ENCODE measurements around the gene RGL3. TPM values are rescaled to one million over a fixed set of nuclear protein-coding genes. Genes with fewer than 3 reads are reported as not detected.

RGL3 gene
- total and polyA plus RNA-seq, 9 of the 15 experiments (the other 6 are each of a cell fraction or from before 2014, with no cell fraction given), result 0.12 to 0.61 (median 0.32) TPM; not detected in 4

DNA sequence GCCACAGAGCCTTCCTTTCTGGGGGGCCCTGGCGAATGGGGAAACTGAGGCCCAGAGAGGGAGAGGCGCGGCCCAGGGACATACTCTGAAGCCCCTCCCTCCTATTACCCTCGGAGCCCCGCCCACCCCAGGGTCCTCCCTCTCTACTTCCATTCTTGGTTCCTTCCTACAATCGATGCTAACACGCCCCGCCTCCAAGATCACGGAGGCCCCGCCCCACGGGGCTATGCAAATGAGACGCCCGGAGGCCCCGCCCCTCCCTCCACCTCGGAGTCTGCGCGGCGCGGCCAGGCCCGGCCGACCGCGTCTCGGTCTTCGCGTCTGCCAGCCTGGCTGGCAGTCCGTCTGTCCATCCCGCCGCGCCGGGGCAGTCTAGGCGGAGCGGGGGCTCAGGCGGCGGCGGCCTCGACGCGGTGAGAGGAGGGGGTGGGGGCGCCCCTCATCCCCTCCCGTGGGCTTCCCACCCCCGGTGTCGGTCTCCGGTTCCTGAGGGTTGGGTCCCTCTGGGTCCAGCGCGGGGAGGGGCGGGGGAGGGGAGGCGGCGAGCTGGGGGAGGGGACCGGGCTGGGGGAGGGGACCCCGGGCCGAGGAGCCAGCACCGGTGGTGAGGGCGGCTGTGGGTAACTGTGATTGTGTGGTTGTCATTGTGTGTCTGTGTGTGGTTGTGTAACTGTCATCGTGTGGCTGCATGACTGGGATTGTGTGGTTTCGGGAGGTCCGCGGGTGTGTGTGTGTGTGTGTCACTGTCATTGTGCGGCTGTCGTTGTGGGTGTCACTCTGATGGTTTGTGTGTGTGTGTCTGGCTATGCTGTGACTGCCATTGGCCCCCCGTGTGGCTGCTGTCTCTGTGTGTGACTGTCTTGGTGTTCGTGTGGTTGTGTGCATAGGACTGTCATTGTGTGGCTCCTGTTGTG lies 63.7 kb downstream of the RGL3 start, which contains the start of gene PLPPR2 (continued):
- TF ChIP-seq, protein P1, sequence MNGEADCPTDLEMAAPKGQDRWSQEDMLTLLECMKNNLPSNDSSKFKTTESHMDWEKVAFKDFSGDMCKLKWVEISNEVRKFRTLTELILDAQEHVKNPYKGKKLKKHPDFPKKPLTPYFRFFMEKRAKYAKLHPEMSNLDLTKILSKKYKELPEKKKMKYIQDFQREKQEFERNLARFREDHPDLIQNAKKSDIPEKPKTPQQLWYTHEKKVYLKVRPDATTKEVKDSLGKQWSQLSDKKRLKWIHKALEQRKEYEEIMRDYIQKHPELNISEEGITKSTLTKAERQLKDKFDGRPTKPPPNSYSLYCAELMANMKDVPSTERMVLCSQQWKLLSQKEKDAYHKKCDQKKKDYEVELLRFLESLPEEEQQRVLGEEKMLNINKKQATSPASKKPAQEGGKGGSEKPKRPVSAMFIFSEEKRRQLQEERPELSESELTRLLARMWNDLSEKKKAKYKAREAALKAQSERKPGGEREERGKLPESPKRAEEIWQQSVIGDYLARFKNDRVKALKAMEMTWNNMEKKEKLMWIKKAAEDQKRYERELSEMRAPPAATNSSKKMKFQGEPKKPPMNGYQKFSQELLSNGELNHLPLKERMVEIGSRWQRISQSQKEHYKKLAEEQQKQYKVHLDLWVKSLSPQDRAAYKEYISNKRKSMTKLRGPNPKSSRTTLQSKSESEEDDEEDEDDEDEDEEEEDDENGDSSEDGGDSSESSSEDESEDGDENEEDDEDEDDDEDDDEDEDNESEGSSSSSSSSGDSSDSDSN (IDR thresholded peaks at IDR 0.05; ENCODE audit: borderline replicate concordance in 1 of 2, low read depth in 2 of 2, low read length in 2 of 2), result no peak
- no peak for TF ChIP-seq RFX1 (IDR thresholded peaks at IDR 0.05)
- TF ChIP-seq NR2C2 (CRISPR knock-in tag; IDR thresholded peaks at IDR 0.05), result no peak
- TF ChIP-seq NR2C2 (tag; IDR thresholded peaks at IDR 0.05), result no peak
- no peak for TF ChIP-seq KAT2B (IDR thresholded peaks at IDR 0.05; ENCODE audit: low read depth, low read length)
- no peak for TF ChIP-seq PURB (CRISPR knock-in tag; IDR thresholded peaks at IDR 0.05; ENCODE audit: low read depth)
- TF ChIP-seq BACH1 (tag; IDR thresholded peaks at IDR 0.05), result no peak
- no peak for TF ChIP-seq ZNF695 (CRISPR knock-in tag; IDR thresholded peaks at IDR 0.05)
- TF ChIP-seq MEF2D (tag; conservative IDR thresholded peaks at IDR 0.05; ENCODE audit: low read depth), result no peak
- TF ChIP-seq SMC3 (conservative IDR thresholded peaks at IDR 0.05; ENCODE audit: insufficient read depth, low read depth, low read length), result no peak
- TF ChIP-seq RFX7 (CRISPR knock-in tag; IDR thresholded peaks at IDR 0.05), result no peak
- no peak for TF ChIP-seq SMARCC2 (IDR thresholded peaks at IDR 0.05; ENCODE audit: low read depth)
- TF ChIP-seq ZNF408 (CRISPR knock-in tag; IDR thresholded peaks at IDR 0.05; ENCODE audit: low read depth), result no peak
- no peak for TF ChIP-seq GABPA (tag; conservative IDR thresholded peaks at IDR 0.05; ENCODE audit: low read depth)
- TF ChIP-seq KDM5B (IDR thresholded peaks at IDR 0.05; ENCODE audit: insufficient replicate concordance, low read depth, low read length), result peak; percentile 78
- no peak for TF ChIP-seq ZNF24 (IDR thresholded peaks at IDR 0.05)
- TF ChIP-seq HMGN3 (IDR thresholded peaks at IDR 0.05; ENCODE audit: borderline replicate concordance, extremely low read depth, insufficient read length, low read depth, low read length), result peak; percentile 72
- TF ChIP-seq, protein P2, sequence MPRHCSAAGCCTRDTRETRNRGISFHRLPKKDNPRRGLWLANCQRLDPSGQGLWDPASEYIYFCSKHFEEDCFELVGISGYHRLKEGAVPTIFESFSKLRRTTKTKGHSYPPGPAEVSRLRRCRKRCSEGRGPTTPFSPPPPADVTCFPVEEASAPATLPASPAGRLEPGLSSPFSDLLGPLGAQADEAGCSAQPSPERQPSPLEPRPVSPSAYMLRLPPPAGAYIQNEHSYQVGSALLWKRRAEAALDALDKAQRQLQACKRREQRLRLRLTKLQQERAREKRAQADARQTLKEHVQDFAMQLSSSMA (CRISPR knock-in tag; IDR thresholded peaks at IDR 0.05), result no peak
- TF ChIP-seq MYC (IDR thresholded peaks at IDR 0.05; ENCODE audit: low read depth, low read length), result peak; percentile 18; the same call in 1 of the 2 replicates
- TF ChIP-seq MYC (CRISPR knock-in tag; IDR thresholded peaks at IDR 0.05; ENCODE audit: borderline replicate concordance, low read depth), result no peak
- TF ChIP-seq, protein P3, sequence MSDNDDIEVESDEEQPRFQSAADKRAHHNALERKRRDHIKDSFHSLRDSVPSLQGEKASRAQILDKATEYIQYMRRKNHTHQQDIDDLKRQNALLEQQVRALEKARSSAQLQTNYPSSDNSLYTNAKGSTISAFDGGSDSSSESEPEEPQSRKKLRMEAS (CRISPR knock-in tag; IDR thresholded peaks at IDR 0.05), result peak; percentile 52
- TF ChIP-seq SREBF1 (IDR thresholded peaks at IDR 0.05; ENCODE audit: borderline replicate concordance, low read depth, low read length), result no peak
- TF ChIP-seq MAFF (IDR thresholded peaks at IDR 0.05; ENCODE audit: low read length), result no peak
- TF ChIP-seq HDAC8 (tag; IDR thresholded peaks at IDR 0.05), result no peak
- TF ChIP-seq KAT8 (IDR thresholded peaks at IDR 0.05; ENCODE audit: low read depth), result no peak
- TF ChIP-seq ARHGAP35 (IDR thresholded peaks at IDR 0.05; ENCODE audit: partially characterized antibody), result peak; percentile 82
- no peak for TF ChIP-seq ZBTB1 (CRISPR knock-in tag; IDR thresholded peaks at IDR 0.05; ENCODE audit: borderline replicate concordance, low read depth)
